HG02610 (cell line): ENCODE data around the gene DPY19L2.
"Not testable (repeated sequence)": the region's sequence is repeated elsewhere in the genome, so short reads cannot be mapped to it uniquely, and the experiment has no call there.

Experiments used
- ATAC-seq: cut with Tn5 transposase; IDR thresholded peaks from one replicate; pipeline ENCODE4 v1.9.1; 2021; ENCODE audit warnings: mild to moderate bottlenecking, moderate library complexity; ENCODE audit not compliant: unreplicated experiment

DPY19L2 gene

DNA sequence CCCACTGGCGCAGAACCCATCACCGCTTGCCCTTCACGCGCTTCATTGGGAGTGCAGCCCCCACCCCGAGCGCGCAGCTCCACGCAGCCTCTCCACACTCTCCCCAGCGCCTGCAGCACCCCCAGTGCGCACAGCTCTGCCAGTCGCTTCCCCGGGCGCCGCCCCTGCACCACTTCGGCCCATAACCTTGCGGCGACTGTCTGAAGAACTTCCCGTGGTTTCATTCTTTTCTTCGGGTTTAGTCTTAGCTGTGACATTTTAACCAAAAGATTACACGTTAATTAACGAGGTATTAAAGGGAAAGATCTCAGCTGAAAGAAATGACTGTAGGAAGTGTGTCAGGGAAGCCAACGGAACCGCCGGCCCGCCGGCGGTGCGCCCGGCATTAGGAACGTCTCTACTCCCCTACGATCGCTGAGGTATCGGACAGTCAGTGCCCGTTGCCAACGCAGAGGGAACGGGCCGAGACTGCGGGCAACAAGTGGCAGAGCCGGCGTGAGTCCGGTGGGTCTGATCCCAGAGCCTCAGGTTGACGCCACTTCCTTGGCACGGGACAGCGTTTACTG, 590 bp upstream of the DPY19L2 start:
- ATAC-seq, result peak; percentile 21

DNA sequence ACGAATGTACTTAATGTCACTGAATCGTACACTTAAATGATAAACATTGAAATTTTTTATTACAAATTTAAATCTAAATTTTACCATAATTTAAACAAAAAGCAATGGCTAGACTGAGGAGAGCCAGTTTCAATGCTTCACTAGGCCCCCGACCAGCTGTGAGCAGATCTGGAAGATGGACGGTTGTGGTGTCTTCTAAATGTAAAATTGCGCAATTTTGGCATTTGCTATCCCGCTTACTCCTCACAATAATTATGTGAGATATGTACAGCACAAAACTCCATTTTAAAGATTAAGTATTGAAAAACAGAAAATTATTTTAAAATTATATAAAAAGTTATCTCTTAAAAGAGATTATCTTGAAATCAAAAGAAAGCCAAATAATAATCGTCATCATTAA, 5.3 kb downstream of the DPY19L2 start:
- ATAC-seq, result not testable (repeated sequence)

DNA sequence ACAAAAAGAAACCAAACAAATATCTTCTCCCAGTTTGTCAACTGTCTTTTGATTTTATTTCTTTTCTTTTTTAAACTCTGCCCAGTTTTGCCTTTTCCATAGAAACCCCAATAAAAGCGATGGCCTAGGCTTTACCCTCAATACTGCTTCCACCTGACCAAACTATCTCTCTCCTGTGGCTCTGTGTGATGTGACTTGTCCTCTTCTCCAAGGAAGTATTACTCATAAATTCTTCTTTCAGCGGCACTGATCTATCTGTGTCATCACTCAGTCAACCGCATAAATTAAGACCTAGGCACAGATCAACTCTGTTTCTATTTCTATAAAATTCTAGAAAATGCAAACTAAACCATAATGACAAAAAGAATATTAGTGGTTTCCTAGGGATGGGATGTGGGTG, 9.8 kb downstream of the DPY19L2 start:
- not testable (repeated sequence) for ATAC-seq

DNA sequence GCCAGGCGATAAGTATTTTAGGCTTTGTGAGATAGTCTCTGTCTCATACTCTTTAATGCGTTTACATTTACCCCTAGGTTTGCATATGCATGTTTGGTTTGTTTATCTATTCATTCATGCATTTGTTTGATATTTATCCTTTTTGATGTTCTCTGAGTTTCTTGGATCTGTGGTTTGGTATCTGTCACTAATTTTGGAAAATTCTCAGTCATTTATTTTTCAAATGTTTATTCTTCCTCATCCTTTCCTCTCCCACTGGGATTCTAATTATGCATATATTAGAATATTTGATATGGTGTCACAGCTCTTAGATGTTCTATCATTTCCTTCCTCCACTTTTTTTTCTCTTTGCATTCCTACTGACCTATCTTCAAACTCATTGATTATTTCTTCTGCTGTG, 11.9 kb downstream of the DPY19L2 start:
- ATAC-seq, result not testable (repeated sequence)

DNA sequence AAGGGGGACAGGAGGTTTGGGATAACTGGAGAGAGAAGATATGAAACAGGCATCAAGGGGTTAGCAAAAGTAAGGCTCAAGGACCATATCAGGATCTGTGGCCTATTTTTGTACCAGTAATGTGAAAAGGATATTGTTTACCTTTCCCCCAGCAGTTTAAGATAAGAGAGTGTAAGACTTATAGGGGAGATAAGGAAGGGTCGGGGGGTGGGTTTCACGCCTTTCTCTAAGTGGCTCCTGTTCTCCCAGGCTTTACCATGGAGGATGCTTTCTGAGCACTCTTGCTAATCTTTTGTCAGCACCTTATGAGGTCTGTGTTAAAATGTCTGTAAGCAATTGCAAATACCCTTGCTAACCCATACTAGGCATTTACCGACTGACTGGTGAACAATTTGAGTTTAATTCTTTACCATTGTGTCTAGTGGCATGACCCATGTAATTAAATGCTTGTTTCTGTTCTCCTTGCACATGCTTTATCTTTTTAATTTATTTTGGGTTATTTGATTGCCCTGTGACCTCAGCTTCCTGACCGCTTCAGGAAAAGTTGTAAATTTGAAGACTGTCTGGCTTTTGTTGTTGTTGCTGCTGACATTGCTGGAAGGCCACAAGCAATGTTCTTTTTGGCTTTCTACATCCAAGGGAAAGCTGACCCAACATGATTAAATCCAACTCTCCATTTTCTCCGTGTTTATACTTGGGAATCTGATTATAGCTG, 12.6 kb downstream of the DPY19L2 start:
- not testable (repeated sequence) for ATAC-seq

DNA sequence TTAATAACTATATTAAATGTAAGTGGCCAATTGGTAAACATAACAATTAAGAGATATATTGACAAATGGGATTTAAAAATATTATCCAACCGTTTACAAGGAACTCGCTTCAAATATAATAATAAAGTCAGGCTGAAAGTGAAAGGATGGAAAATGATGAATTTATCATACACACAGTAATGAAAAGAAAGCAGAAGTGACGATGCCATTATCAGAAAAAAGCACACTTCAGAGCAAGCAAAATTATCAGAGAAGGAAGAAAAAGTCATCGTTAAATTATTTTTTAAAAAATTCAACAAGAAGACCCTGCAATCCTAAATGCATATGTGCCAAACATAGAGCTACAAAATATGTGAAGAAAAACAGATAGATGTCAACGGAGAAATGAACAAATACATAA, 13.8 kb downstream of the DPY19L2 start:
- ATAC-seq, result not testable (repeated sequence)

DNA sequence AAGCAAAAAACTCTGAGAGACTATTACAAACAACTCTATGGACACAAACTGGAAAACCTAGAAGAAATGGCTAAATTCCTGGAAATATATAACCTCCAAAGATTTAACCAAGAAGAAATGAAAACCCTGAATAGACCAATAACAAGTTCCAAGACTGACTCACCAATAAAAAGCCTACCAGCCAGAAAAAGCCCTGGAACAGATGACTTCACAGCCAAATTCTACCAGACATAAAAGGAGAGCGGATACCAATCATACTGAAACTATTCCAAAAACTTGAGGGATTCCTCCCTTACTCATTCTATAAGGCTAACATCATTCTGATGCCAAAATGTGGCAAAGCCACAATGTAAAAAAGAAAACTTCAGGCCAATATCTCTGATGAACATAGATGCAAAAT, 18.8 kb downstream of the DPY19L2 start:
- not testable (repeated sequence) for ATAC-seq

DNA sequence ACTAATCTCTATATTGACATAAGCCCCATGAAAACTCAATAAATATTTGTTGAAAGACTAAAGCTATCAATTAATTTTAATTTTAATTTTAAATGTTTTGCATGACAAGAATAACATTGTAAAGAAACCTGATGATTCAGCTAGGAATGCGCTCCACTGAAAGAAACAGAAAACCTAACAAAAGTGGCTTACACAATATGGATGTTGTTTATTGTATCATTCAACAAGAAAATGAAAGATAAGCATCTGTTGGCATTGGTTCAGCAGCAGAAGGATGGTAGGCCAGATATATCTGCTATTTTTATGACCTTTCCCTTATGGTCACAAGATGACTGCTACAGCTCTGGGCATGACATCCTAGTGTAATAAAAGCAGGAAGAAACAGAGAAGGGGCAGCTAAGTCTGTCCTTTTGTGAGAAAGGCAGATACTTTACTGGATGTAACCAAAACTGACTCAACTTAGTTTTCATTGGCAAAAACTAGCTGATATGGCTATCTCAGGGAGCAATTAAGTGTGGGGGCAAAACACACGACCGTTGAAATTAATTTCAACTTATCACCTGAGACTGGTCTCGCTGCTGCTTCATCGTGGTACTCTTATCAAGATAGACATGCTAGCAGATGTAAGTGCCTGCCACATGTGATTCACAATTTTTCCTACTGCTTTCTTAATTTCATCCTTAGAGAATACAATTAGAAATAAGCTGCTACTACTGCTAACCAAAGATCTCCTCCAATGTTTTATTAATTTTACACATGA, 24.7 kb downstream of the DPY19L2 start:
- not testable (repeated sequence) for ATAC-seq

DNA sequence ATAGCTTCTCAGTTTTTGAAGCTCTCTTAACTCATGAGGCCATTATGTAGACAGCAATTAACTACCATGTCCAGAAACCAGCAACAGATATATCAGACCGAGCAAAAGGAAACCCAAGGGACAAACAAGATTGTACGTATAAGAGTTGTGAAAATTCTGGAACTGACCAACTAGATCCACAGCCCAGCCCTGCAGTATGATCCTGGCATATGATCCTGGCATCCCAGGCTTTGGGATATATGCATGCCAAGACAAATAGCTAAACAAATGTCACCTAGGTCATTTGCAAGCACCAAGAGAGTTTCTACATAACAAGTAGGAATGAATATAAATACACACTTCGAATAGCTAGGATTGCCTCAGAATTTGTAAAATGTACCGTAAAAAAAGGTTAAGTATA, 44.0 kb downstream of the DPY19L2 start:
- not testable (repeated sequence) for ATAC-seq

DNA sequence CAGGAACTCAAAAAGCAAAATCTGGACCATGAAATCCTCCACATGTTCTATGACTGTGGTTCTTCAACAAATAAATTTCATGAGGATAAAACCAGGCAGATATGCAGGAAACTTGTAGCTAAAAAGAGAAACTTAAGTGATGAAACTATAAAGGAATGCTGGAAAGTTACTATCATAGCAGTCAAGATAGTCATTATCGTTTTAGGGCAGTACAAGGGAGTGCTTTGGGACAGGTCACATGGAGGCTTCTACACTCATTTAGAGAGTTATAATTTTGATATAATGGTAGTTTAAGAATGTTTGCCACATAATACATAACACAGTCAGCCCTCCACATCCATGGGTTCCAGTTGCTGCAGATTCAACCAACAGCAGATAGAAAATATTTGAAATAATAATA, 52.7 kb downstream of the DPY19L2 start:
- ATAC-seq, result not testable (repeated sequence)

DNA sequence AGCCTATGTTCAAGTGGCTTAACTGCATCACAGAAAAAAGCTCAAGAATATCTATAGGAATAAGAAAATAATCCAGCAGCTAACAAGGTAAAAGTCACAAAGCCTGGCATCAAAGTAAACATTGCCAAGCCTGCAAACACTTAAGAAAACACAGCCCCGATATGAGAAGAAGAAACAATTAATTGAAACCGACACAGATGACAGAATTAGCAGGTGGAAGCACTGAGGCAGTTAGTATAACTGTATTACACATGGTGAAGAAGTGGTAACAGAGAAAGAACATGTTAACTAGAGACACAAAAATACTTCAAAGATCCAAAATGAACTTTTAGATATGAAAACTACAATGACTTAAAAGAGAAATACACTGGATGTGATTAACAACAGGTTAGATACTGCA, 57.0 kb downstream of the DPY19L2 start:
- not testable (repeated sequence) for ATAC-seq

DNA sequence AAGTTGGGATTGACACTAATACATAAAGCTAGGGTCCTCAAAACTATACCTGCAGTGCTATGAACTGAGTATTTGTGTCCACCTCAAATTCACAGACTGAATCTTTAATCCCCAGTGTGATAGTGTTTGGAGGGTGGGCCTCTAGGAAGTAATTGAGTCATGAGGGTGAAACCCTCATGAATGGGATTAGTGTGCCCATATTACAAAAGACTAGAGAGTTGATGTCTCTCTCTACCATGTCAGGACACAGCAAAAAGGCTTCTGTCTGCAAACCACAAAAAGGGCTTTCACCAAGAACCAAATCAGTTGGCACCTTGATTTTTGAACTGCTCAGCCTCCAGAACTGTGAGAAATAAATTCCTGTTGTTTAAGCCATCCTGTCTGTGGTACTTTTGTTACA, 59.0 kb downstream of the DPY19L2 start:
- not testable (repeated sequence) for ATAC-seq

DNA sequence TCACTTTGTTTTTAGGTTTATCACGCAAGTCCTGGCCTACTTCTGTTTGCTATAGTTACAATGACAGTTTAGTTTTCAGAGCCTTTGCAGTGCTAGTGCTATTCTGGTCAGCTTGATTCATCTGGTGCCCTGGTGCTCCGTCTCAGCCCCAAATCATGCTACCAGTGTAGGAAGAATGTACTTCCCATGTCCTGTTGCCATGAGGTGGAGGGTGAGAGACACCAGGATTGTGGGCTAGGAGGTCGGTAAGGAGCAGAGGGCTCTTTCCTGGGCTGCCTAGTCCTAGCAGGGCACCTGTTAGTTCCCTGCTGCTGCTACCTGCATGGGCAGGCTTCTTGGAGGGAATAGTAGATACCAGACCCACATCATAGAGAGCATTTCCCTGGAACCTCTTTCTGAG, 63.3 kb downstream of the DPY19L2 start:
- not testable (repeated sequence) for ATAC-seq

DNA sequence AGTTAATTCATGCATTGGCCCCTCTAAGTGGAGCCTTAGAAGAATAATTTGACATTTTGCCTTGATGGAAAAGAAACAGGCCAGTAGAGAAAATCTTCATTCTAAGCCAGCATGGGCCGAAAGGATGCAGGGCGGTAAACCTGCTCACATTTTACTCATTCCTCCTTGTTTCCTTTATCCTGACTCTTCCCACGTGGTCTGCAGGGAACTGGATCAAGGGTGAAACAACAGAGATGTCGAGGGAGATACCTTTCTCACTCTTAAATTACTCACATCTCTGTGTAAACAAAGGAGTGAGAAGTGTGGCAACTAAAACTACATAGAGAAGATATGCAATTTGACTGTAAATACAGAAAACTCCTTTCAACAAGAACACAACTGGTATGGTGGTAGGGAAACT, 73.5 kb downstream of the DPY19L2 start:
- ATAC-seq, result not testable (repeated sequence)

DNA sequence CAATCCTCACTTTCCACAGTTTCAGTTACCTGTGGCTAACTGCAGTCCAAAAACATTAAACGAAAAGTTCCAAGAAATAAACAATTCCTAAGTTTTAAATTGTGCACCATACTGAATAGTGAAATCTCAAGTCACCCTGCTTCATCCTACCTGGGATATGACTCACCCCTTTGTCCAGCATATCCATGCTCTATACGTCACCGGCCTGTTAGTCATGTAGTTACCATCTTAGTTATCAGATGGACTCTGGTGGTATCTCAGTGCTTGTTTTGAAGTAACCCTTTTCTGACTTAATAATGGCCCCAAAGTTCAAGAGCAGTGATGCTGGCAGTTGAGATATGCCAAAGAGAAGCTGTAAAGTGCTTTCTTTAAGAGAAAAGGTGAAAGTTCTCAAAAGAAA, 83.9 kb downstream of the DPY19L2 start:
- not testable (repeated sequence) for ATAC-seq

DNA sequence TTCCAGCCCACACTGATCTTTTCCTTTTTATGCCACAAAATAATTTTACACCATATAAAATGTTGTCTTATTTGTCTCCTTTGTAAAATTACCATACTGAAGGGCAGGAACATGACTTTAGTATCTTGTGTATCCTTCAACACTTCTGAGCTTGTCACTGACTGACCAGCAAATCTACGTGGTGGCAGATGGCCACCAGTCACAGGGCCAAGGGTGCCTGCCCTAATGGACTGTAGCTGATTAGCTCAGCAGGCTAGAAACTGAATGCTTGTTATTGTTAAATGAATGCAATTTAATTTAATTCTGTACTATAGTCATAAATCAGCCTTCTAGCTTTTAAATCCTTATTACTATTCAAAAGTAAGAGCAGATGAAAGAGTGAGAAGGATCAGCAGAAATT, 85.0 kb downstream of the DPY19L2 start:
- ATAC-seq, result not testable (repeated sequence)

DNA sequence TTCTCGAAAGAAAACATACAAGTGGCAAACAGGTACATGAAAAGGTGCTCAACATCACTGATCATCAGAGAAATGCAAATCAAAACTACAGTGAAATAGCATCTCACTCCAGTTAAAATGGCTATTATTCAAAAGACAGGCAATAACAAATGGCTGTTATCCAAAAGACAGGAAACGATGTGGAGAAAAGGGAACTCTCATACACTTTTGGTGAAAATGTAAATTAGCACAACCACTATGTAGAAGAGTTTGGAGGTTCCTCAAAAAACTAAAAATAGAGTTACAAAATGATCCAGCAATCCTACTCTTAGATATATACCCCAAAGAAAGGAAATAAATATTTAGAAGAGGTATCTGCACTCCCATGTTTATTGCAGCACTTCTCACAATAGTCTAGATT, 90.7 kb downstream of the DPY19L2 start:
- ATAC-seq, result not testable (repeated sequence)

DNA sequence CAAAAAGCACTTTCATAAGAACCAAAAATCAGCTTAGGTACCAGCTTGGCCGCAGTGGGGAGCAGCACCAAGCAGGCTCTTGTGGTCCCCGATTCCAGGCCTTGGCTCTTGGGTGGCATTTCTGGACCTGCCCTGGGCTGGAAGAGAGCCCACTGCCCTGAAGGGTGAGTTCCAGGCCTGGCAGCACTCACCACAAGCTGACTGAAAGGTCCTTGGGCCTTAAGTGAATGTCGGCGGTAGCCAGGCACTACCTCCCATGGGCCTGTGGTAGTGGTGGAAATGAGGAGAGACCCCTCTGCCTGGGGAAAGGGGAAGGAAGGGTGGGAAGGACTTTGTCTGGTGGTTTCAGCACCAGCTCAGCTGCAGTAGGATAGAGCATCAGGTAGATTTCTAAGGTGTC, 96.3 kb downstream of the DPY19L2 start:
- ATAC-seq, result not testable (repeated sequence)

DNA sequence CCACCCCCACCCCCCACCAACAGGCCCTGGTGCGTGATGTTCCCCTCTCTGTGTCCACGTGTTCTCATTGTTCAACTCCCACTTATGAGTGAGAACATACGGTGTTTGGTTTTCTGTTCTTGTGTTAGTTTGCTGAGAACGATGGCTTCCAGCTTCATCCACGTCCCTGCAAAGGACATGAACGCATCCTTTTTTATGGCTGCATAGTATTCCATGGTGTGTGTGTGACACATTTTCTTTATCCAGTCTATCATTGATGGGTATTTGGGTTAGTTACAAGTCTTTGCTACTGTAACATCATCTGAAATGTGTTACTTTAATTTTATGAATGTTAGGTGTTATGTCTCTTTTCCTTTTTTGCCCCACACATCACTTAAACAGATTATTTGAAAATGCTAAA, 109.8 kb downstream of the DPY19L2 start:
- ATAC-seq, result not testable (repeated sequence)

DNA sequence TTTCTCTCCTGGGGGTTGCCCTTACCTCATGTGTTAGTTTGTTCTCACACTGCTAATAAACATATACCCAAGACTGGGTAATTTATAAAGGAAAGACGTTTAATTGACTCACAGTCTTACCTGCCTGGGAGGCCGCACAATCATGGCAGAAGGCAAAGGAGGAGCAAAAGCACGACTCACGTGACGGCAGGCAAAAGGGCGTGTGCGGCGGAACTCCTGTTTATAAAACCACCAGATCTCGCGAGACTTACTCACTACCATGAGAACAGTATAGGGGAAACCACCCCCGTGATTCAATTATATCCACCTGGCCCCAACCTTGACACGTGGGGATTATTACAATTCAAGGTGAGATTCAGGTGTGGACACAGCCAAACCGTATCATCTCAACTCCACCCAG, 116.9 kb downstream of the DPY19L2 start:
- not testable (repeated sequence) for ATAC-seq

DNA sequence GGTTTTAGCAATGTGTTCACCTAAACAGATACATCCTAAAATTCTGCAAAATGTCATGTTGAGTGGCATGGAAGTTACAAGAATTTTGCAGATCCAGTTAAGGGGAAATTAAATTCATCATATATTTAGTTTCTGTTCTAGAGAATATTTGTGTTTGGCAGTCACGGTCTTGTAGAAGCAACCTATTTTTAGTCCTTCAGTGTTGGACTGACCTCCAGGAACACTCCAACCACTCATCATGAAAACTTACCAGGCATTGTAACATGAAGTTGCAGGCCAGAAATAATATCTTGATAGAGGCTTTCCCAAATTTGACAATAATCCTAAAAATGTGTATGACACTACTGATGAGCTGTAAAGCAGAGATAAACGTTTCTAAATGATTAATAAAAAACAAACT, 119.3 kb downstream of the DPY19L2 start:
- ATAC-seq, result not testable (repeated sequence)
